SK-N-SH treated with all-trans-retinoic acid at 6 μM for 48 hours (cell line): ENCODE results near the gene RAP1A.

Experiments
- ATAC-seq: fragments of 200-7000 bp; cut with Tn5 transposase; 3 replicates; pipeline ENCODE4 v1.9.1; 2020; ENCODE audit warnings: mild to moderate bottlenecking, moderate library complexity
- ARNTL ChIP-seq: fragments of 450-650 bp; formaldehyde crosslinking; IDR thresholded peaks from 2 replicates; pipeline ENCODE4 v1.5.0; 2020; ENCODE audit warnings: low read depth, mild to moderate bottlenecking, moderate library complexity, borderline replicate concordance
- BACH2 ChIP-seq: fragments of 250-450 bp; sonication (Bioruptor Pico); IDR thresholded peaks from 2 replicates; pipeline ENCODE4 v1.9.0; 2021; ENCODE audit warnings: mild to moderate bottlenecking, borderline replicate concordance
- CREB5 ChIP-seq: fragments of 250-450 bp; sonication (Bioruptor Pico); IDR thresholded peaks from 2 replicates; pipeline ENCODE4 v1.5.1; 2020; ENCODE audit warnings: low read depth, mild to moderate bottlenecking, moderate library complexity
- CSDC2 ChIP-seq: fragments of 250-450 bp; sonication (Bioruptor Pico); IDR thresholded peaks from 2 replicates; pipeline ENCODE4 v1.5.0; 2020; ENCODE audit warnings: mild to moderate bottlenecking, moderate library complexity
- CSRNP3 ChIP-seq: fragments of 250-450 bp; sonication (Bioruptor Pico); IDR thresholded peaks from 2 replicates; pipeline ENCODE4 v1.5.1; 2021; ENCODE audit warnings: mild to moderate bottlenecking, moderate library complexity
- ESRRG ChIP-seq: fragments of 250-450 bp; sonication (Bioruptor Pico); IDR thresholded peaks from 2 replicates; pipeline ENCODE4 v1.6.1; 2021; ENCODE audit warnings: mild to moderate bottlenecking
- GLIS3 ChIP-seq: fragments of 250-450 bp; sonication (Bioruptor Pico); IDR thresholded peaks from 2 replicates; pipeline ENCODE4 v1.5.0; 2020; ENCODE audit warnings: mild to moderate bottlenecking, moderate library complexity
- ISL1 ChIP-seq: fragments of 250-450 bp; sonication (Bioruptor Pico); IDR thresholded peaks from 2 replicates; pipeline ENCODE4 v2.1.2; 2022; ENCODE audit warnings: mild to moderate bottlenecking, moderate library complexity
- OSR1 ChIP-seq: fragments of 250-450 bp; sonication (Bioruptor Pico); IDR thresholded peaks from 2 replicates; pipeline ENCODE4 v1.8.0; 2022; ENCODE audit warnings: moderate library complexity, mild to moderate bottlenecking, inconsistent platforms
- POU6F1 ChIP-seq: fragments of 250-450 bp; sonication (Bioruptor Pico); IDR thresholded peaks from 2 replicates; pipeline ENCODE4 v1.8.0; 2021; ENCODE audit warnings: low read depth, mild to moderate bottlenecking, moderate library complexity, borderline replicate concordance
- PPARA ChIP-seq: fragments of 250-450 bp; sonication (Bioruptor Pico); IDR thresholded peaks from 2 replicates; pipeline ENCODE4 v1.5.0; 2020; ENCODE audit warnings: mild to moderate bottlenecking, borderline replicate concordance
- RARB ChIP-seq: fragments of 250-450 bp; sonication (Bioruptor Pico); IDR thresholded peaks from 2 replicates; pipeline ENCODE4 v1.8.0; 2021; ENCODE audit warnings: mild to moderate bottlenecking, moderate library complexity
- SNAI2 ChIP-seq: fragments of 250-450 bp; sonication (Bioruptor Pico); IDR thresholded peaks from 2 replicates; pipeline ENCODE4 v1.5.0; 2020; ENCODE audit warnings: mild to moderate bottlenecking, moderate library complexity
- TCF4 ChIP-seq: fragments of 250-450 bp; sonication (Bioruptor Pico); IDR thresholded peaks from 2 replicates; pipeline ENCODE4 v1.8.0; 2021; ENCODE audit warnings: mild to moderate bottlenecking, moderate library complexity, borderline replicate concordance
- TOX ChIP-seq: fragments of 250-450 bp; sonication (Bioruptor Pico); IDR thresholded peaks from 2 replicates; pipeline ENCODE4 v1.8.0; 2021; ENCODE audit warnings: mild to moderate bottlenecking, moderate library complexity, borderline replicate concordance
- ZC3H10 ChIP-seq: fragments of 250-450 bp; sonication (Bioruptor Pico); IDR thresholded peaks from 2 replicates; pipeline ENCODE4 v1.5.1; 2021; ENCODE audit warnings: mild to moderate bottlenecking, moderate library complexity
- ZFP3 ChIP-seq: fragments of 250-450 bp; sonication (Bioruptor Pico); IDR thresholded peaks from 2 replicates; pipeline ENCODE4 v1.5.0; 2020; ENCODE audit warnings: mild to moderate bottlenecking, moderate library complexity
- ZFP30 ChIP-seq: fragments of 450-650 bp; formaldehyde crosslinking; IDR thresholded peaks from 2 replicates; pipeline ENCODE4 v1.5.0; 2022; ENCODE audit warnings: mild to moderate bottlenecking, moderate library complexity
- ZNF70 ChIP-seq: fragments of 450-650 bp; formaldehyde crosslinking; IDR thresholded peaks from 2 replicates; pipeline ENCODE4 v1.5.0; 2020; ENCODE audit warnings: mild to moderate bottlenecking, moderate library complexity
- ZNF8 ChIP-seq: fragments of 450-650 bp; formaldehyde crosslinking; IDR thresholded peaks from 2 replicates; pipeline ENCODE4 v1.5.0; 2020; ENCODE audit warnings: mild to moderate bottlenecking, moderate library complexity
- TF ChIP-seq, protein P1 (sequence below): fragments of 250-450 bp; sonication (Bioruptor Pico); IDR thresholded peaks from 2 replicates; pipeline ENCODE4 v1.5.0; 2020; ENCODE audit warnings: mild to moderate bottlenecking, moderate library complexity
- TF ChIP-seq, protein P2 (sequence below): fragments of 250-450 bp; sonication (Bioruptor Pico); IDR thresholded peaks from 2 replicates; pipeline ENCODE4 v1.8.0; 2020; ENCODE audit warnings: mild to moderate bottlenecking, moderate library complexity, borderline replicate concordance

RAP1A gene

DNA sequence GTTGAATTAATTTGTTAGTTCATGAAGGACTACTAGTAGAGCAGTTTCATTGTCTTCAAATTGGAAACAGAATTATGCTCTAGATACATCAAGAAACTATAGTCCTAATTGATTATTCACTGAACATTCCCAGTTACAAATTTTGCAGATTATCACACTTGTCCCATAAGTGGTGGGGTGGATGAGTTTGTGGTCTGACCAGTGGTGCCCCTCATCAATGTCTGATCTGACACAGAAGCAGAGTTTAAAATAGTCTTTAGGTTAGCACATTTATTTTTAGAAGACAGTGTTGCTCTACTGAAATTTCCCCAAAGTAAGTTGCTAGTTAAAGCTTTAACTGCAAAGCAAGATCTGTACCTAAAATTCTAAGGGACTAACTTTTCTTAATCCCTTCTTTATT, 76.7 kb downstream of the RAP1A start:
- ATAC-seq, result no peak
- TF ChIP-seq, protein P1, sequence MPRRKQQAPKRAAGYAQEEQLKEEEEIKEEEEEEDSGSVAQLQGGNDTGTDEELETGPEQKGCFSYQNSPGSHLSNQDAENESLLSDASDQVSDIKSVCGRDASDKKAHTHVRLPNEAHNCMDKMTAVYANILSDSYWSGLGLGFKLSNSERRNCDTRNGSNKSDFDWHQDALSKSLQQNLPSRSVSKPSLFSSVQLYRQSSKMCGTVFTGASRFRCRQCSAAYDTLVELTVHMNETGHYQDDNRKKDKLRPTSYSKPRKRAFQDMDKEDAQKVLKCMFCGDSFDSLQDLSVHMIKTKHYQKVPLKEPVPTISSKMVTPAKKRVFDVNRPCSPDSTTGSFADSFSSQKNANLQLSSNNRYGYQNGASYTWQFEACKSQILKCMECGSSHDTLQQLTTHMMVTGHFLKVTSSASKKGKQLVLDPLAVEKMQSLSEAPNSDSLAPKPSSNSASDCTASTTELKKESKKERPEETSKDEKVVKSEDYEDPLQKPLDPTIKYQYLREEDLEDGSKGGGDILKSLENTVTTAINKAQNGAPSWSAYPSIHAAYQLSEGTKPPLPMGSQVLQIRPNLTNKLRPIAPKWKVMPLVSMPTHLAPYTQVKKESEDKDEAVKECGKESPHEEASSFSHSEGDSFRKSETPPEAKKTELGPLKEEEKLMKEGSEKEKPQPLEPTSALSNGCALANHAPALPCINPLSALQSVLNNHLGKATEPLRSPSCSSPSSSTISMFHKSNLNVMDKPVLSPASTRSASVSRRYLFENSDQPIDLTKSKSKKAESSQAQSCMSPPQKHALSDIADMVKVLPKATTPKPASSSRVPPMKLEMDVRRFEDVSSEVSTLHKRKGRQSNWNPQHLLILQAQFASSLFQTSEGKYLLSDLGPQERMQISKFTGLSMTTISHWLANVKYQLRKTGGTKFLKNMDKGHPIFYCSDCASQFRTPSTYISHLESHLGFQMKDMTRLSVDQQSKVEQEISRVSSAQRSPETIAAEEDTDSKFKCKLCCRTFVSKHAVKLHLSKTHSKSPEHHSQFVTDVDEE (CRISPR knock-in tag), result no peak
- TF ChIP-seq OSR1 (CRISPR knock-in tag) (no peak), ZNF70 (CRISPR knock-in tag) (no peak), POU6F1 (CRISPR knock-in tag) (no peak), ZFP30 (no peak), CSRNP3 (CRISPR knock-in tag) (no peak), SNAI2 (CRISPR knock-in tag) (no peak), ESRRG (no peak), BACH2 (no peak), ARNTL (CRISPR knock-in tag) (no peak), TOX (CRISPR knock-in tag) (no peak)

- TF ChIP-seq ZC3H10 (no peak), SNAI2 (CRISPR knock-in tag) (no peak), ZFP3 (no peak), CSDC2 (no peak), ZNF70 (CRISPR knock-in tag) (no peak), ZFP30 (no peak), PPARA (no peak), ZNF8 (no peak), RARB (CRISPR knock-in tag) (no peak), BACH2 (no peak), CREB5 (CRISPR knock-in tag) (no peak), OSR1 (CRISPR knock-in tag) (no peak), GLIS3 (CRISPR knock-in tag) (no peak), TCF4 (CRISPR knock-in tag) (no peak), TOX (CRISPR knock-in tag) (no peak), ISL1 (CRISPR knock-in tag) (no peak)
- TF ChIP-seq, protein P1 (CRISPR knock-in tag), result no peak
- TF ChIP-seq, protein P2, sequence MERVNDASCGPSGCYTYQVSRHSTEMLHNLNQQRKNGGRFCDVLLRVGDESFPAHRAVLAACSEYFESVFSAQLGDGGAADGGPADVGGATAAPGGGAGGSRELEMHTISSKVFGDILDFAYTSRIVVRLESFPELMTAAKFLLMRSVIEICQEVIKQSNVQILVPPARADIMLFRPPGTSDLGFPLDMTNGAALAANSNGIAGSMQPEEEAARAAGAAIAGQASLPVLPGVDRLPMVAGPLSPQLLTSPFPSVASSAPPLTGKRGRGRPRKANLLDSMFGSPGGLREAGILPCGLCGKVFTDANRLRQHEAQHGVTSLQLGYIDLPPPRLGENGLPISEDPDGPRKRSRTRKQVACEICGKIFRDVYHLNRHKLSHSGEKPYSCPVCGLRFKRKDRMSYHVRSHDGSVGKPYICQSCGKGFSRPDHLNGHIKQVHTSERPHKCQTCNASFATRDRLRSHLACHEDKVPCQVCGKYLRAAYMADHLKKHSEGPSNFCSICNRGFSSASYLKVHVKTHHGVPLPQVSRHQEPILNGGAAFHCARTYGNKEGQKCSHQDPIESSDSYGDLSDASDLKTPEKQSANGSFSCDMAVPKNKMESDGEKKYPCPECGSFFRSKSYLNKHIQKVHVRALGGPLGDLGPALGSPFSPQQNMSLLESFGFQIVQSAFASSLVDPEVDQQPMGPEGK, result no peak
- ATAC-seq, result no peak
Observed at GRCh38 chr1:111699268-111699667, 79.7 kb downstream of the RAP1A start.
